ENCODE measurements around the gene FYN. TPM values are rescaled to one million over a fixed set of nuclear protein-coding genes. Genes with fewer than 3 reads are reported as not detected.

Gene FYN
- total and polyA plus RNA-seq, 4 donors = 11.2 to 28.3 (median 19.7) TPM

DNA sequence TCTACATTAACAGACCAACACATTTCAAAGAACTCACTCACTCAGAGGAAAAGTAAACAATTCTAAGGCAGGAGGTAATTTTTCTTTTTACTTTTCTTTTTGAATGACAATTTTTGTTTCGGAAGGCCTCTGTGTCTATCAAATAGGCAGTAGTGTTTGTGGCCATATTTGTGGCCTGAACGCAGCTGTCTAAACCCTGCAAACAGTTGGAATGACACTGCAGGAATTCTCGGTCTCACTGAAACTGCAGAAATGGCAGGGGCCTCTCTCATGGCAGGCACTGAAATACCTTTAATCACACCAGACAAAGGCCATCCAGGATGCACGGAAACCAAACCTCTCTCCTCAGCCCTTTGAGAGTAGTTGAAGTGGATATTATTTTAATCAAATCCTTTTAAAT is 30.4 kb downstream of the FYN start:
- H3K4me1 ChIP-seq (ENCODE audit: control insufficient read depth in 4 of 4, insufficient read depth in 4 of 4, low read length in 3 of 4) = peaks cover 0 to 5% (median 3%) of the 10 kb centered on the region in 4 donors
- H3K9me3 ChIP-seq (ENCODE audit: control insufficient read depth in 4 of 4, low read length in 3 of 4) = no peaks in the 10 kb centered on the region
- WGBS = 81% methylated on average over 4 of the region's 4 CpGs
- no peak overlapping the region for H3K27ac ChIP-seq (ENCODE audit: low read depth in 1 of 2, low read length in 2 of 2)
- no peak for TF ChIP-seq RXRA (IDR thresholded peaks at IDR 0.05)
- TF ChIP-seq EGR1 (IDR thresholded peaks at IDR 0.05; ENCODE audit: low read depth in 2 of 2) = no peak
- TF ChIP-seq JUND (IDR thresholded peaks at IDR 0.05) = no peak
- TF ChIP-seq, protein P1, sequence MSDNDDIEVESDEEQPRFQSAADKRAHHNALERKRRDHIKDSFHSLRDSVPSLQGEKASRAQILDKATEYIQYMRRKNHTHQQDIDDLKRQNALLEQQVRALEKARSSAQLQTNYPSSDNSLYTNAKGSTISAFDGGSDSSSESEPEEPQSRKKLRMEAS (IDR thresholded peaks at IDR 0.05) = no peak
- H3K27me3 ChIP-seq (ENCODE audit: control insufficient read depth in 4 of 4, insufficient read depth in 4 of 4, low read length in 3 of 4) = no peaks in the 10 kb centered on the region
- no peak overlapping the region for H3K4me3 ChIP-seq (ENCODE audit: low read depth in 1 of 3, low read length in 3 of 3)
- DNase-seq (ENCODE audit: low spot score) = no peak
- H3K9ac ChIP-seq (ENCODE audit: low read depth in 1 of 2, low read length in 2 of 2) = no peak overlapping the region
- no peaks in the 10 kb centered on the region for H3K36me3 ChIP-seq (ENCODE audit: control insufficient read depth in 4 of 4, insufficient read depth in 3 of 4, low read depth in 1 of 4, low read length in 3 of 4)

DNA sequence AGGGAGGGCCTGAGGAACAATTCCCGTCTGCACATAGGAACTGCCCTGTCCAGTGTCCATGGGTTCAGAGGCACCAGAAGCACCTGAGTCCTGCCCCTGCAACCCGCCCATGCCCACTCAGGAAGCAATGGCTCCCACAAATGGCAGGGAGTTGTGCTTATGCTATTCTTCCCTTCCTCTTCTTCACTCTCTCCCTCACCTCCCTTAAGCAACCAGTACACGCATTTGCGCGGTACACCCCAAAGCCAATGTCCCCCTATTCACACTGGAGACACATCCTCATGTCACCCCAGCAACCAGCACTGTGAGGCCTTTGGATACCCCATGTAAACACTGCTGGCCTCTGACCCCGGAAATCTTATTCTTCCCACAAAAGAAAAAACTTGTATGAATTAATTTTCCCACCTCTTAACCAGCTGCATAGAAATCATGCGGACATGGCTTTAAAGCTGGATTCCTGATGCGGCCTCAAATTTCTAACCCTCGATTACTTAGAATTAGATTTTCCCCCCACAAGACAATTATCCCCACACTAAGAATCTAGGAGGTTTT is 30.9 kb downstream of the FYN start:
- no peaks in the 10 kb centered on the region for H3K9me3 ChIP-seq (ENCODE audit: control insufficient read depth in 4 of 4, low read length in 3 of 4)
- H3K9ac ChIP-seq (ENCODE audit: low read depth in 1 of 2, low read length in 2 of 2) = no peak overlapping the region
- no peak overlapping the region for H3K27ac ChIP-seq (ENCODE audit: low read depth in 1 of 2, low read length in 2 of 2)
- DNase-seq (ENCODE audit: low spot score) = no peak
- no peak overlapping the region for H3K4me3 ChIP-seq (ENCODE audit: low read depth in 1 of 3, low read length in 3 of 3)
- H3K36me3 ChIP-seq (ENCODE audit: control insufficient read depth in 4 of 4, insufficient read depth in 3 of 4, low read depth in 1 of 4, low read length in 3 of 4) = no peaks in the 10 kb centered on the region
- no peaks in the 10 kb centered on the region for H3K27me3 ChIP-seq (ENCODE audit: control insufficient read depth in 4 of 4, insufficient read depth in 4 of 4, low read length in 3 of 4)
- peaks cover 0 to 5% (median 3%) of the 10 kb centered on the region in 4 donors for H3K4me1 ChIP-seq (ENCODE audit: control insufficient read depth in 4 of 4, insufficient read depth in 4 of 4, low read length in 3 of 4)
- TF ChIP-seq TAF1 (conservative IDR thresholded peaks at IDR 0.05) = no peak
- TF ChIP-seq SP1 (IDR thresholded peaks at IDR 0.05) = no peak
- TF ChIP-seq HNF4A (conservative IDR thresholded peaks at IDR 0.05) = no peak
- TF ChIP-seq YY1 (IDR thresholded peaks at IDR 0.05) = no peak
- TF ChIP-seq CTCF (IDR thresholded peaks at IDR 0.05; ENCODE audit: low read depth, low read length, missing input control) = no peak
- TF ChIP-seq JUND (IDR thresholded peaks at IDR 0.05) = no peak
- TF ChIP-seq GABPA (IDR thresholded peaks at IDR 0.05 in 1 of 2, conservative IDR thresholded peaks at IDR 0.05 in 1 of 2) = no peak
- WGBS = 92% methylated on average over 9 of the region's 9 CpGs

DNA sequence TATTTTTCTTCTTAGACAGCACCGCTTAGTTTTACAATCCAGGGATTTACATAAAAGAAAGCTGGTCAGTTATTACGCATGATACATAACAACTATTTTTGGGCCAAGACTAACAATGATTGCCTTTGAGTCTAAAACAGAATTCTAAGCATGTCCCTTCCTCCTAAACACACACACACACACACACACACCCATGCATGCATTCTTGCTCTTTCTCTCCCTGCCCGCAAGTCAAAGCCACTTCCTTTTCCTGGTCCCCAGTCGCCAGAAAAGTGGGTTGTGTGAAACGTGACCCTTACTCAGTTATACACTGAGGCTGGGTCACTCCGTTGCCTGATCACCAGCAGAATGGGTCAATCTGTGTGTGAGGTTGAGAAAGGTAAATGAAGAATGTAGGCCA is 31.4 kb downstream of the FYN start:
- Histone ChIP-seq H3K4me3 (ENCODE audit: low read depth in 1 of 3, low read length in 3 of 3) (no peak overlapping the region), H3K36me3 (ENCODE audit: control insufficient read depth in 4 of 4, insufficient read depth in 3 of 4, low read depth in 1 of 4, low read length in 3 of 4) (no peaks in the 10 kb centered on the region), H3K9ac (ENCODE audit: low read depth in 1 of 2, low read length in 2 of 2) (no peak overlapping the region), H3K4me1 (ENCODE audit: control insufficient read depth in 4 of 4, insufficient read depth in 4 of 4, low read length in 3 of 4) (peaks cover 0 to 5% (median 3%) of the 10 kb centered on the region in 4 donors), H3K27ac (ENCODE audit: low read depth in 1 of 2, low read length in 2 of 2) (no peak overlapping the region), H3K27me3 (ENCODE audit: control insufficient read depth in 4 of 4, insufficient read depth in 4 of 4, low read length in 3 of 4) (no peaks in the 10 kb centered on the region), H3K9me3 (ENCODE audit: control insufficient read depth in 4 of 4, low read length in 3 of 4) (no peaks in the 10 kb centered on the region)
- DNase-seq (ENCODE audit: low spot score) = no peak
- WGBS = 65% methylated on average over 6 of the region's 6 CpGs
- TF ChIP-seq CTCF (IDR thresholded peaks at IDR 0.05; ENCODE audit: low read depth, low read length, missing input control) (no peak), SP1 (IDR thresholded peaks at IDR 0.05) (no peak), REST (IDR thresholded peaks at IDR 0.05) (no peak), ZBTB33 (IDR thresholded peaks at IDR 0.05) (no peak), TAF1 (conservative IDR thresholded peaks at IDR 0.05) (no peak), JUND (IDR thresholded peaks at IDR 0.05) (no peak), YY1 (IDR thresholded peaks at IDR 0.05) (no peak), RAD21 (IDR thresholded peaks at IDR 0.05) (no peak), HNF4A (conservative IDR thresholded peaks at IDR 0.05) (no peak), HNF4G (IDR thresholded peaks at IDR 0.05) (no peak), EGR1 (IDR thresholded peaks at IDR 0.05; ENCODE audit: low read depth in 2 of 2) (no peak), GABPA (IDR thresholded peaks at IDR 0.05 in 1 of 2, conservative IDR thresholded peaks at IDR 0.05 in 1 of 2) (no peak), NR2F2 (IDR thresholded peaks at IDR 0.05) (no peak)
- TF ChIP-seq, protein P2, sequence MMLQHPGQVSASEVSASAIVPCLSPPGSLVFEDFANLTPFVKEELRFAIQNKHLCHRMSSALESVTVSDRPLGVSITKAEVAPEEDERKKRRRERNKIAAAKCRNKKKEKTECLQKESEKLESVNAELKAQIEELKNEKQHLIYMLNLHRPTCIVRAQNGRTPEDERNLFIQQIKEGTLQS (IDR thresholded peaks at IDR 0.05) = no peak
- TF ChIP-seq, protein P1 (IDR thresholded peaks at IDR 0.05) = no peak
